Left ventricle myocardium inferior (tissue), 1 donor: ENCODE measurements around the gene PANK4. TPM values are rescaled to one million over a fixed set of nuclear protein-coding genes. Genes with fewer than 3 reads are reported as not detected.
A peak's percentile ranks its signal among the peaks of the same experiment; 100 is the strongest.

Source experiments
- DNase-seq: peaks from one replicate; pipeline ENCODE4 v3.0.0-alpha.2; 2020
- H3K27ac ChIP-seq: fragments of 200-600 bp; replicated peaks from 2 replicates; pipeline ENCODE4 v1.8.0; 2021
- H3K27me3 ChIP-seq: fragments of 200-600 bp; 2 replicates; pipeline ENCODE4 v1.8.0; 2021; ENCODE audit warnings: low read depth
- H3K36me3 ChIP-seq: fragments of 200-600 bp; 2 replicates; pipeline ENCODE4 v1.8.0; 2021
- H3K4me1 ChIP-seq: fragments of 200-600 bp; 2 replicates; pipeline ENCODE4 v1.8.0; 2021
- H3K4me3 ChIP-seq: fragments of 200-600 bp; 2 replicates; pipeline ENCODE4 v1.8.0; 2021; ENCODE audit warnings: mild to moderate bottlenecking, moderate library complexity
- H3K9me3 ChIP-seq: fragments of 200-600 bp; replicated peaks from 2 replicates; pipeline ENCODE4 v1.8.0; 2021
- intact Hi-C: fragments of 100-400 bp; cut with micrococcal nuclease; formaldehyde crosslinking; loops from one replicate; pipeline ENCODE4 v1.11.0; 2022
- total RNA-seq: library from RNA; stranded (reverse); fragmentation: NEBNext Ultra II Directional; extraction: Animal tissue kit (Norgen Biotek cat#: 25700); gene quantifications from one replicate; pipeline ENCODE4 v1.2.1, GENCODE V29; 2021
- TF ChIP-seq, protein P1 (sequence below): fragments of 200-600 bp; IDR thresholded peaks from 2 replicates; pipeline ENCODE4 v1.8.0; 2021; ENCODE audit warnings: antibody characterized with exemption, mild to moderate bottlenecking, borderline replicate concordance
- donor health status: DM: no; HTN: yes; CAD: no; lungs with severe emphysema.

PANK4 gene
- total RNA-seq, 1 donor from 2014 or later = 42.8 TPM

DNA sequence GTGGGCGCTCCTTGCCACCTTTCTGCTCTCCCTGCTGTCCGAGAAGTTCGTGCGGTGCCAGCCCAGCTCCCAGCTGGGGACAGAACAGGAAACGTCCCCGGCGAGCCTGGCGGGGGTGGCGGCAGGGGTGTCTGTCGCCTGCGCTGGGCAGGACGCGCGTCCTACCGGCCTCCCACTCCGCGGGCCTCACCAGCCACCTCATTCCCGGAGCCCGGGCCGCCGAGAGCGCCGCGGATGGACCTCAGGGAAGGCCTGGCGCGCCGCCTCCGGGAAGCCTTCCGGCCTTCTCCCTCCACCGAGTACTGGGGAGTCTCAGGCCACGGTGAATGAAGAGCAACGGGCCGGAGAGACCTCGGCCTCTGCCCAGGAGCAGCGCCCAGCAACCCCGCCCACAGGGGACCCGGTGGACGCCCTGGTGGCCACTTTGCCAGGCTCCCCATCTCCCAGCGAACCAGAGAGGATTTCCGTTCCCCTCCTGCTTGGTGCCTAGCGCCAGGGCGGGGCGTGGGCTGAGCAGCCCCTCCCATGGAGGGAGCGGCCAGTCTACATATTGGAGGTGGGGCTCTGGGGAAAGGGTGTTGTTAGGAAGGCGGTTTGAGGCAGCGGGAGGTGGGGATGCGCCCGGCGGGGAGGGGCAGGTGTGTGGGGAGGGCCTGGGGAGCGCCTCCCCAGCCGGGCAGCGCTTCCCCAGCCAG is 20.3 kb upstream of the PANK4 start:
- Histone ChIP-seq H3K27ac (peak overlapping the region; percentile 97), H3K4me1 (peaks cover 84% of the 10 kb centered on the region), H3K9me3 (no peaks in the 10 kb centered on the region), H3K27me3 (peaks cover 4% of the 10 kb centered on the region), H3K4me3 (peak overlapping the region; percentile 73), H3K36me3 (no peaks in the 10 kb centered on the region)
- peak; percentile 83 for DNase-seq
- TF ChIP-seq, protein P1, sequence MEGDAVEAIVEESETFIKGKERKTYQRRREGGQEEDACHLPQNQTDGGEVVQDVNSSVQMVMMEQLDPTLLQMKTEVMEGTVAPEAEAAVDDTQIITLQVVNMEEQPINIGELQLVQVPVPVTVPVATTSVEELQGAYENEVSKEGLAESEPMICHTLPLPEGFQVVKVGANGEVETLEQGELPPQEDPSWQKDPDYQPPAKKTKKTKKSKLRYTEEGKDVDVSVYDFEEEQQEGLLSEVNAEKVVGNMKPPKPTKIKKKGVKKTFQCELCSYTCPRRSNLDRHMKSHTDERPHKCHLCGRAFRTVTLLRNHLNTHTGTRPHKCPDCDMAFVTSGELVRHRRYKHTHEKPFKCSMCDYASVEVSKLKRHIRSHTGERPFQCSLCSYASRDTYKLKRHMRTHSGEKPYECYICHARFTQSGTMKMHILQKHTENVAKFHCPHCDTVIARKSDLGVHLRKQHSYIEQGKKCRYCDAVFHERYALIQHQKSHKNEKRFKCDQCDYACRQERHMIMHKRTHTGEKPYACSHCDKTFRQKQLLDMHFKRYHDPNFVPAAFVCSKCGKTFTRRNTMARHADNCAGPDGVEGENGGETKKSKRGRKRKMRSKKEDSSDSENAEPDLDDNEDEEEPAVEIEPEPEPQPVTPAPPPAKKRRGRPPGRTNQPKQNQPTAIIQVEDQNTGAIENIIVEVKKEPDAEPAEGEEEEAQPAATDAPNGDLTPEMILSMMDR = peak; percentile 34
- intact Hi-C loops = no loop called here

DNA sequence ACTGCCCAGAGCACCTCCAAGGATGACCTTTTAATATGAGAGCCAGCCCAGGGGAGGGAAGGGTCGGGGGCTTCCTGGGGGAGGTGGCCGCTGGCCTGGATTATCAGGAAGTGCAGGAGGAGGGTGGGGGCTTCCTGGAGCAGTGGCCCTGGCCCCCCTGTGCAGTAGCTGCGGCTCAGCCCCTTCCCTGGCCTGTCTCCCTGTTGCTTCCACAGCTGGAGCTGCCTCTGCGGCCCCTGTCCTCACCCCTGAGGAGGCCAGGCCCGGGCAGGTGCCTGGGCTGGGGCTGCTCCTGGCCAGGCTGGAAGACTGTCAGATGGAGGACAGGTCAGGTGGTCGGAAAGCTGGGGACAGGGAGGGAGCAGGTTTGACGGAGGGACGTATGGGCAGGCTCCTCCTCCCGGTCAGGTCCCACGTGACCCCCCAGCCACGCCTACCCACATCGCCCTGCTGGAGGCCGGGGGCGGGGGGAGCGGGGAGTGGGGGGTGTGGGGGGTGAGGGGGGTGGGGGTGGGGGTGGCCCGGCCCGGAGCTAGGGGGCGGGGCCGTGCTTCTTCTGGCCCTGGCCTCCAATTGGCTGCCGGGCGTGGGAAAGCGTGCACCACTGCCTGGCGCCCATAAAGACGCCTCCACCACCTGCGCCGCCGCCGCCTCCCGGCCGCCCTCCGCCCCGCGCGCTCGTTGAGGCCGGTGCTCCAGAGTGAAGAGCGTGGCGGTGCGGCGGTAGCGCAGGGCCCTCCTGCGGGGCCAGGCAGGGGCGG is 19.5 kb upstream of the PANK4 start:
- intact Hi-C loops = no loop called here
- H3K9me3 ChIP-seq = no peaks in the 10 kb centered on the region
- H3K4me1 ChIP-seq = peaks cover 91% of the 10 kb centered on the region
- H3K27ac ChIP-seq = peak overlapping the region; percentile 97
- H3K4me3 ChIP-seq = peak overlapping the region; percentile 73
- peak; percentile 91 for DNase-seq
- no peaks in the 10 kb centered on the region for H3K36me3 ChIP-seq
- TF ChIP-seq, protein P1 = no peak
- H3K27me3 ChIP-seq = peaks cover 9% of the 10 kb centered on the region

DNA sequence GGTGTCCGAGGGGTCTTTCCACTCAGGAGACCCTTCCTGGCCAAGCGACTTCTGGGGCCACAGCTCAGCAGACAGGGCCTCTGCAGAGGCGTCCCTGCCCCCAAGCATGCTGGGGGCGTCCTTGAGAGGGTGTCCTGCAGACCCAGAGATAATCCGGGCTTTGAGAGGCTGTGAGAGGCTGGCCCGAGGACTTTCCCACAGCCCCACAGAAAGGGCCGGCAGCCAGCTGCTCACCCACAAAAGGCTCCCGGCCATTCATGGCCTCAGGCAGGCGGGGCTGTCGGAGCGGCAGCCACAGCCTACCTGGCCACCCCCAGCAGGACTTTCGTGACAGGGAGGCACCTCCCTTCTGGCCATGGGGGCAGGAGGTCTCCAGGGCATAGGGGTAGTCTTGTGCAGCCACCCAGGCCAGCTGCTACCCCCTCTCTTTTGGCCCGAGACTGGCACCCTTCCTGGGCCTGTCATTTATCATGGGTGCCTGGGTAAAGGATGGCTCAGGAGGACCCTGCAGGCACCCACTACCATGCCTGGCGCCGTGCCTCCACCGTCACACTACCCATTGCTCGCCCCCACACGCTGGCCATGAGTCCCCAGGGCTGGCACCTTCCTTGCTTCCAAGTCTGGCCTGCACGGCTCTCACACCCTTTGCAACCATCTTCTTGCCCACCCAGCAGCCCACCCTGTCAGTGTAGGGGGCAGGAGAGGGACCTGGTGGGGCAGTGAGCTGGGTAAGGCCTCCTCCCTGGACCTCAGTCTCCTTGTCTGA is 18.7 kb upstream of the PANK4 start:
- Histone ChIP-seq H3K36me3 (no peaks in the 10 kb centered on the region), H3K9me3 (no peaks in the 10 kb centered on the region), H3K4me1 (peaks cover 97% of the 10 kb centered on the region), H3K4me3 (peak overlapping the region; percentile 9), H3K27me3 (peaks cover 18% of the 10 kb centered on the region), H3K27ac (peak overlapping the region; percentile 97)
- intact Hi-C loops = no loop called here
- no peak for DNase-seq
- TF ChIP-seq, protein P1 = no peak

DNA sequence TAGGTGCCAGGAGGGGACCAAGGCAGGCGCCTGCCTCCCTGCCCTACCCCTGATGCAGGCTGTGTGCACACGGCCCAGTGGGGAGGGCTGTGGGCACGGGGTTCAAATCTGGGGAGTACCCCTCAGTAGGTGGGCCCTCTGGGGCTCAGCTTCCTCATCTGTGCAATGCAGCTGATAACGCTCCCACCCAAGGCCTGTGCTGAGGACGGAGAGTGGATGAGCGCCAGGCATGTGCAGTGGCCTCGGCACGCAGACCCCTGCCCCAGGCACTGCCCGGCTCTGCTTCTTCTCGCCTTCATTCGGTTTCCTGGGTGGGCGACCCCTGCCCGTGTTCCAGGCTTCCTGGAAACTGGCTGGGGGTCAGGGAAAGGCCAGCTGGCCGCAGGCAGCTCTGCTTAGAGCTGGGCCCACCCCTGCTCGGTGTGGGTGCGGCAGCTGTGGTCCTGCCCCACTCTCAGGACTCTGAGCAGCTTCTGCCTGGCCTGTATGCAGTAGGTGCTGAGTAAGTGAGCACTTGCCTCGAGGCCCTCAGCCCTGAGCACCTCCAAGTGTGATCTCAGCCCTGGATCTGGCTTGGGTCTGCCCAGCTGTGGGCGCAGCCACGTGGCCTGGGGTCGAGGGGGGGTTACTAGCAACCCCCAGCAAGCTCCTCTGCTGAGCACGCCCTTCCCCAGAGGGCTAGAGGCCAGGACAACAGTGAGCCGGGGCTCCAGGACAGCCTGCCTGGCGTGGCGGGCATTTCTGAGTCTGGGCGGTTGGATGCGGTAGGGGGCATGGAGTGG is 17.9 kb upstream of the PANK4 start:
- intact Hi-C loops = no loop called here
- peaks cover 25% of the 10 kb centered on the region for H3K27me3 ChIP-seq
- peak overlapping the region; percentile 9 for H3K4me3 ChIP-seq
- TF ChIP-seq, protein P1 = no peak
- DNase-seq = no peak
- no peaks in the 10 kb centered on the region for H3K36me3 ChIP-seq
- peak overlapping the region; percentile 97 for H3K27ac ChIP-seq
- H3K9me3 ChIP-seq = no peaks in the 10 kb centered on the region
- H3K4me1 ChIP-seq = peaks cover 91% of the 10 kb centered on the region
